Measurements from ENCODE around the gene PEAK1. TPM values are rescaled to one million over a fixed set of nuclear protein-coding genes. Genes with fewer than 3 reads are reported as not detected.
"Not testable (repeated sequence)": the region's sequence is repeated elsewhere in the genome, so short reads cannot be mapped to it uniquely, and the experiment has no call there.

PEAK1 gene
- total RNA-seq, 1 experiment from 2014 or later, result 2.6 TPM

GRCh38 chr15:77178411-77178810, 241.5 kb downstream of the PEAK1 start:
- DNase-seq (ENCODE audit: low spot score), result no peak

- not testable (repeated sequence) for DNase-seq (ENCODE audit: low spot score)
Measured at GRCh38 chr15:77176148-77176547, 243.8 kb downstream of the PEAK1 start.

GRCh38 chr15:77173487-77173886, 246.4 kb downstream of the PEAK1 start:
- DNase-seq (ENCODE audit: low spot score), result no peak

- DNase-seq (ENCODE audit: low spot score), result no peak
Measured at GRCh38 chr15:77171221-77171967, 248.5 kb downstream of the PEAK1 start.

GRCh38 chr15:77168616-77169015, 251.3 kb downstream of the PEAK1 start:
- no peak for DNase-seq (ENCODE audit: low spot score)

GRCh38 chr15:77168141-77168540, 251.8 kb downstream of the PEAK1 start:
- no peak for DNase-seq (ENCODE audit: low spot score)

GRCh38 chr15:77167406-77167805, 252.5 kb downstream of the PEAK1 start:
- DNase-seq (ENCODE audit: low spot score), result no peak

- no peak for DNase-seq (ENCODE audit: low spot score)
Measured at GRCh38 chr15:77163781-77164384, 256.0 kb downstream of the PEAK1 start.

GRCh38 chr15:77162872-77163633, 256.9 kb downstream of the PEAK1 start:
- no peak for DNase-seq (ENCODE audit: low spot score)

- no peak for DNase-seq (ENCODE audit: low spot score)
Measured at GRCh38 chr15:77160562-77161478, 259.1 kb downstream of the PEAK1 start.

- DNase-seq (ENCODE audit: low spot score), result not testable (repeated sequence)
Measured at GRCh38 chr15:77156000-77156399, 263.9 kb downstream of the PEAK1 start.

- no peak for DNase-seq (ENCODE audit: low spot score)
Measured at GRCh38 chr15:77148191-77148590, 271.7 kb downstream of the PEAK1 start.

GRCh38 chr15:77145370-77145769, 274.5 kb downstream of the PEAK1 start:
- no peak for DNase-seq (ENCODE audit: low spot score)

- DNase-seq (ENCODE audit: low spot score), result peak; percentile 86
Measured at GRCh38 chr15:77144492-77145070, 275.3 kb downstream of the PEAK1 start.

GRCh38 chr15:77144026-77144425, 275.9 kb downstream of the PEAK1 start:
- DNase-seq (ENCODE audit: low spot score), result no peak

GRCh38 chr15:77143616-77144015, 276.3 kb downstream of the PEAK1 start:
- DNase-seq (ENCODE audit: low spot score), result no peak

GRCh38 chr15:77143191-77143590, 276.7 kb downstream of the PEAK1 start:
- DNase-seq (ENCODE audit: low spot score), result no peak

- DNase-seq (ENCODE audit: low spot score), result no peak
Measured at GRCh38 chr15:77140220-77140619, 279.7 kb downstream of the PEAK1 start.

GRCh38 chr15:77139312-77139711, 280.6 kb downstream of the PEAK1 start:
- DNase-seq (ENCODE audit: low spot score), result no peak

GRCh38 chr15:77138167-77138522, 281.8 kb downstream of the PEAK1 start:
- no peak for DNase-seq (ENCODE audit: low spot score)

GRCh38 chr15:77135181-77135580, 284.7 kb downstream of the PEAK1 start:
- DNase-seq (ENCODE audit: low spot score), result no peak
